HG02642 (cell line): ENCODE data around the gene VN1R5.
"Not testable (repeated sequence)": the region's sequence is repeated elsewhere in the genome, so short reads cannot be mapped to it uniquely, and the experiment has no call there.

Experiments
- ATAC-seq: cut with Tn5 transposase; IDR thresholded peaks from one replicate; pipeline ENCODE4 v1.9.1; 2021; ENCODE audit warnings: mild to moderate bottlenecking; ENCODE audit not compliant: unreplicated experiment, poor library complexity

Gene VN1R5

DNA sequence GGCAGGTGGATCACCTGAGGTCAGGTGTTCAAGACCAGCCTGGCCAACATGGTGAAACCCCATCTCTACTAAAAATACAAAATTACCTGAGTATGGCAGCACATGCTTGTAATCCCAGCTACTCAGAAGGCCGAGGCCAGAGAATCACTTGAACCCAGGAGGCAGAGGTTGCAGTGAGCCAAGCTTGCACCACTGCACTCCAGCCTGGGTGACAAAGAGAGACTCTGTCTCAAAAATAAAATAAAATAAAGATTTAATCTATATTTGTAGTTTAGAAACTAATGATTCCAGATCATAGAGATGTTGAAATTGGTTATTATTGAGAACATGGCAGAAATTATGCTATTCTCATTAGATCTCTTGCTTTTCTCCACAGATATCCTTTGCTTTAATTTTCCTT lies at the start of gene VN1R5:
Gene VN1R5 (plus strand): TSS at position 301 of the 400 bp plus-strand sequence.
- ATAC-seq = not testable (repeated sequence)

DNA sequence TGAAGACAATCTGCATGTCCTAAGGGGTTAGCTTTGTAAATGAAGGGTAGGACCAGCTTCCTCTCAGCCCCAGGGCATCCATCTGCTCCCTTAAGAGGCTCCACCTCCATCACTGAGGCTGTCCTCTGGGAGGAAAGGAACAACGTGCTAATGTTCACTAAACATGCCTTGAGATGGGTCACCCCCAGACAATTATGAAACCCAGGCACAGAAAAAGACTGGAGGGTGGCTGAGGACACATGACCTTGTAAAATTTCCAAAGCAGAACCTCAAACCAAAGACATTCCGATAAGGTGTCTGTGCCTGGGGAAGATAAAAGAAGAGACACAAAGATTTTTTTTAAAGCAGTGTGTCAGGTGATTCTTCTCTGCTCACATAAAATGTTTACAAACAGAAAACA lies 46.5 kb upstream of the VN1R5 start:
- ATAC-seq = no peak

DNA sequence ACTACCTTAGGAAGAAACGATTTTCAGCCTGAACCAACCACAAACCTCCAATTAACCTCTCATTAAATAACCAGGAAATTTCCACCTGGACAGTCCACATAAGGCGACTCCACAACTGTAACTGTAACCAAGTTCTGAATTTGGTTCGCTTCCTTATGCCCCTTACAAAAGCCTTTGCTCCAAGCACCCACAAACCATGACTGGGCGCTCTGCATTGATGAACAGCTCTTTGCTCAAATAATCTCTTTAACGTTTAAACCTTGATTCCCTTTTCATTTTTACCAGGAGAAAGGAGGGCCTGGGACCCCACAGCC lies 45.9 kb upstream of the VN1R5 start:
- no peak for ATAC-seq

DNA sequence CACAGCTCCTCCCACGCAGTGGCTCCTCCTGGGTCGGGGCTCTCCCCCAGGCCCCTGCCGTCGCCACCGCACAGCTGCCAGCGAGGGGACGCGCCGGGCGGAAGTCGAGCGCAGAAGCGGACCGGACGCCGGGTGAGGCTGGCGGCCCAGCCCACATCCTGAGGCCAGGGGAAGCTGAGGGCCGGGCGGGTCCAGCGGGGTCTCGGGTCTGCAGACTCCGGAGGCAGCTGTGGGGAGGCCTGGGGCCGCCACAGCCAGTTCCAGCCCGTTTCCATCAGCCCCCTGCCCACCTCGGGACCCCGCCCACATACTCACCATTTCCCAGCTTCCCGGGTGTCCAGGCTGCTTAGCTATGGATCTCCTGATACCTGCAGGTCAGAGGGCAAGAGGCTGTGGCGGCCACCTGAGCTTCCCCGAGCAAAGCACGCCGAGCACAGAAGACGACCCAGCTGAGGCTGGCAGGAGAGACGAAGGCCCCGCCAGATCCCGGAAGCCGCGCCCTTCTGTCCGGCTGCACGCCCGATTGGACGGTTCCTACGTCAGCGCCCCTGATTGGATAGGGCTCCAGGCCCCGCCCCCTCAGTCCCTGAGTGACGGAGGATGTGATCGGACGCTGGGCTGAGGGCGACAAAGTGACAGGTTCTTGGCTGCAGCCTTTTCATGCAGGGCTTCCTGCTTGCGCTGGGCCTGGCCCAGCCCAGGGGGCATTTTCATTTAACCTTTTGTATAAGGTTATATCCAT lies 45.3 kb upstream of the VN1R5 start:
- ATAC-seq = peak; percentile 95

DNA sequence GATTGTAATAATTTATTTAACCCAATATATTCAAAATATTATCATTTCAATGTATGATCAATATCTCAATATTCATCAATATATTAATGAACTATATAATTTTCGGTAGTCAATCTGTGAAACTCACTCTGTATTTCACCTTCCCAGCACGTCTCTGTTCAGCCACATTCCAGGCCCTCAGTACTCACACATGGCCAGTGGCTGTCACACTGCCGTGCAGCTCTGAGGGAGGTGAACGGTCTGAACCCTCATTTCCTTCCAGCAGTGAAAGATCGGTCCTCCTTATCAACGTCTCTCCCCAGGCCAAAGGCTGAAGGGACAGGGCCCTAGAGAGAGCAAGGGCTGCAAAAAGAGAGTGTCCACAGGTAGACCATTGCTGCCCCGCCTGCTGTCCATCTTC lies 44.5 kb upstream of the VN1R5 start:
- ATAC-seq = no peak

DNA sequence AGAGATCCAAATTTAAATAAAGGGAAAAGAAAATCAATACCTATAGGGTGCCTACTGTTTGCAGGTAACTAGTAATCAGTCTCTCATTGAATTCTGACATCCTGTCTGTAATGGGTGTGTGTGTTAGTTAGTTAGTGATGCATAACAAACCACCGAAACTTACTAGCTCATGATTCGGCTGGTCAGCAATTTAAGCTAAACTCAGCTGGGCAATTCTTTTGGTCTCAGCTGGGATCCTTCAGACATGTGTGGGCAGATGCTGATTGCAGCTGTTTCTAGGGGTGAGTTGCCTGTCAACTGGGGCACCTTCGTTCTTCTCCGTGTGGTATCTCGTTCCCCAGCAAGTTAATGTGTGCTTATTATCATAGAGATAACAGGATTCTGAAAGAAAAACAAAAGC lies 43.9 kb upstream of the VN1R5 start:
- peak; percentile 54 for ATAC-seq

DNA sequence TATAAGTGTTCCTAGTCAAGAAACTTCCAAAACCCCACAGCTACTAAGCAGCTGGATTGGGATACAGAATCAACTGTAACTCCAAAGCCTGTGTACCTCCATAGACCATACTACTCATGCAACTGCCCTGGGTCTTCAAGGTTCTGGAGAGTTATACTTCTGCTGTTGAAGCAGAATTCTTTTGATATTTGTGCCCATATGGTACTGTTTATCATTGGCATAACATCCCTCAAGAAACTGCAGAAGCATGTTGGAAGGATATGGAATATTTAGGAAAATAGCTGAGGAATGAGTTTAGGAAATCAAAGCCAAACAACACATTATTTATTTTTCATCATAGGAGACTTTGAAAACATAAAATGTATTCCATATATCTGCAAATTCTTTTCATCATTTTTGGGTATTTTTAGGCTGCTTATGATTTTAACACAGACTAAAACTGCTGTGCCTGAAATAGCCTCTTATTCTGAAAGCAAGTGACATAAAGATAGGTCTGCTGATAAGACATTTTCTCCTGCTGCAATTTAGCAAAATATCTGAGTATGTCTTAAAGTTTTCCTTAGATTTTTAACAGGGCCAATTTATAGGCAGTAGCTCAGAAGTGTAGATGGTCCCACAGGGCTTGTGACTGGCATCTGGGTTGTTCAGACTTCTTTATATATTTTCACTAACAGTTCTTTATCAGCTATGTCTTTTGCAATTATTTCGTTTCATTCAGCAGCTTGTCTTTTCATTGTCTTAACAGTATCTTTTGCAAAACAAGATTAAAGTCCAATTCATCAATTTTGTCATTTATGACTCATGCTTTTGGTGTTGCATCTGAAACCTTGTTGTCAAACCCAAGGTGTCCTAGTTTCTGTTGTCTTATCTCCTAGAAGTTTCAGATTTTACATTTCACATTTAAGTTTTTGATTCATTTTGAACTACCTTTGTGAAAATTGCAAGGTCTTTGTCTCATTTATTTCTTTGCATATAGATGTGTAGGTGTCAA lies 43.0 kb upstream of the VN1R5 start:
- no peak for ATAC-seq

DNA sequence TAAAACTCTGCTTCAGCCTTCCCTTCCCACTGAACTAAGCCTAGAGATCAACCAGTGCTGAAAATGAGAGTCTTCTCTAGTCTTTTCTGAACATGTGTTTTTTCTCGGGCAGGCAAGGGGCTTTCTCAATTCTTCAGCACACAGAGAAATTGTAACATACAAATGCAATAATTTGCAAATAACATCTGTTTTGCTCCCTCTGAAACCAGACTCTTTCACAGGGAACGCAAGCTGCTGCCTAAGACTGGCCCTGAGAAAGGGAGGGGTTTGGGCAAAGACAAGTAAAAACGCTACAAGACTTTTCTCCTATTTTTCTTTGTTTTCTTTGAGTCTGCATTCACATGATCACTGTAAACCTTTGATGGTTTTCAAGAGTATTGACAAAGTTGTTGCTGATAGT lies 39.6 kb upstream of the VN1R5 start:
- ATAC-seq = no peak

DNA sequence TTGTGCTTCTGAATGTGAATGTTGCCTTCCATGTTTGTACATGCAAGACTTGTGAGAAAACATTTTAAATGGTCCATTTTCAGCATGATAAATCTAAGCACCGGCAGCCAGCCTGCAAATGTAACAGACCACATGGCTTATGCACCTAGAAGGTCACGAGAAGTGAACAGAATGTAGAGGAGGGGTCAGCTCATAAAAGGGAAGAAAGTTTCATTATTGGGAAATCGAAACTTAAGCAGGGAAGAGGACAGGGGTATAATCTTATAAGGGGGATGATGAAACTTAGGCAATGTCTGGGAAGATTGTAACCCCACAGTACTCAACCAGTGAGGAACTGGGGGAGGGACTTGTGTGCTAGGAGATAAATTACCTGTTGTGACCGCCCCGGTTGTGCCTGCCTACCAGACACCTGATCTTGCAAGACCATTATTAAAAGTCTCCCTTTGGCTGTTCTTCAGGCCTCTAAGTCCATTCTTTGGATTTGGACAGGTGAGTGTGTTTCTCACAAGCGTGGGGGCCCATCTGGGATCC lies 37.7 kb upstream of the VN1R5 start:
- ATAC-seq = no peak

DNA sequence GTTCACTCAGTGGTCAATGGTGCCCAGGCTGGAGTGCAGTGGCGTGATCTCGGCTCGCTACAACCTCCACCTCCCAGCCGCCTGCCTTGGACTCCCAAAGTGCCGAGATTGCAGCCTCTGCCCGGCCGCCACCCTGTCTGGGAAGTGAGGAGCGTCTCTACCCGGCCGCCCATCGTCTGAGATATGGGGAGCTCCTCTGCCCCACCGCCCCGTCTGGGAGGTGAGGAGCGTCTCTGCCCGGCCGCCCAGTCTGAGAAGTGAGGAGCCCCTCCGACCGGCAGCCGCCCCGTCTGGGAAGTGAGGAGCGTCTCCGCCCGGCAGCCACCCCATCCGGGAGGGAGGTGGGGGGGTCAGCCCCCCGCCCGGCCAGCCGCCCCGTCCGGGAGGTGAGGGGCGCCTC lies 35.6 kb upstream of the VN1R5 start:
- ATAC-seq = not testable (repeated sequence)

DNA sequence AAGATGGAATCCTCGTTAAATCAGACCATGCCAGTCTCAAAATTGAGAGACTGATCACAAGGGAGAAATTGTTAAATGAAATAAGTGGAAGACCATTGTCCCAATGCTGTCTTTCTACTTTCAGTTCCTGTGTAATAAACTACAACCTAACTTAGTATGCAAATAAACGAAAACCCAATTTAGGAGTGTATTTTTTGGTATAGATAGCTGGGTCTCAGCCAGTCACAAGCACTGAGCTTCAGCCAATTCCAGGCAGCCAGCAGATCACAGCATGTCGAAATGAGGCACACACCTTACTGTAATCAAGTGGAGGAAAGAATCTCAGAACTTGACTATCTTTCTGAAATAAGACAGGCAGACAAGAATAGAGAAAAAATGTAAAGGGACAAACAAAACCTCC lies 33.0 kb upstream of the VN1R5 start:
- ATAC-seq = no peak

DNA sequence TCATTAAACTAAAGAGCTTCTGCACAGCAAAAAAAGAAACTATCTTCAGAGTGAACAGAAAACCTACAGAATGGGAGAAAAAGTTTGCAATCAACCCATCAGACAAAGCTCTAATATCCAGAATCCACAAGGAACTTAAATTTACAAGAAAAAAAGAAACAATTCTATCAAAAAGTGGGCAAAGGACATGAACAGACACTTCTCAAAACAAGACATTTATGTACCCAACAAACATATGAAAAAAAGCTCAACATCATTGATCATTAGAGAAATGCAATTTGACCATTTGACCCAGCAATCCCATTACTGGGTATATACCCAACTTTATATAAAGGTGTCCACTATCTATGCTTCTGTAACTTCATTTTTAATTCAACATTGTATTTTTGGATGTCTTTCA lies 31.1 kb upstream of the VN1R5 start:
- no peak for ATAC-seq

DNA sequence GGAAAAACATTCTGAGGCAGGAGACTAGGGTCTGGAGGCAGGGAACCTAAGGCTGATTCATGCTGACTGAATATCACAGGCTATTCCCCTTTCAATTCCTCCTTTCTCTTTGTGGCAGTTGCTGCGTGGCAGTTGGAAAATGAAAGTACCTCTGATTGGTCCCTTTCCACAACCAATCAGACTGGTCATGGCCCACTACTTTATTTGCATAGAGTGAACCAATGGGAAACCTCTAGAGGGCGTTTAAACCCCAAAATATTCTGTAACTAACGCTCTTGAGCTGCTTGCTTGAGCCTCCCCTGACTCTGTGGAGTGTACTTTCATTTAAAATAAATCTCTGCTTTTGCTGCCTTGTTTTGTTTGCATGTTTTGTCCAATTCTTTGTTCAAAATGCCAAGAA lies 27.7 kb upstream of the VN1R5 start:
- ATAC-seq = no peak

DNA sequence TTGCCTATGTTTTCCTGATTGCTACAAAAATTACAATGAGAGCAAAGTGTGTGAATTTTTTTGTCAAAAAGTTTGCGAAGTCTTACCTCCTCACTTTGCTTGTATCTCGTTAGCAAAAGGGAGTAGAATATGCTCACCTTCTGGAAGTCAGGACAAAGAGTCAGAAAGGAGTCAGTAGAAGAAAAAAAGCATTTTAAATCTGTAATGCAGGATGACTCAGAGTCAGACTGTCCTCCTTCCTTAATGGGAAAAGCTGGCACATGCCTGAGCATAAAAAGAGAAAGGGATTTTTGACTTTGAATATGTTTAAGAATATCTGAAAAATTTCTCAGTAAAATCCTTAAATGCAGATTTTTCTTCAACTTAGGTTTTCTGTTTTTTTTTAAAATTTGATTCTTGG lies 14.2 kb upstream of the VN1R5 start:
- no peak for ATAC-seq

DNA sequence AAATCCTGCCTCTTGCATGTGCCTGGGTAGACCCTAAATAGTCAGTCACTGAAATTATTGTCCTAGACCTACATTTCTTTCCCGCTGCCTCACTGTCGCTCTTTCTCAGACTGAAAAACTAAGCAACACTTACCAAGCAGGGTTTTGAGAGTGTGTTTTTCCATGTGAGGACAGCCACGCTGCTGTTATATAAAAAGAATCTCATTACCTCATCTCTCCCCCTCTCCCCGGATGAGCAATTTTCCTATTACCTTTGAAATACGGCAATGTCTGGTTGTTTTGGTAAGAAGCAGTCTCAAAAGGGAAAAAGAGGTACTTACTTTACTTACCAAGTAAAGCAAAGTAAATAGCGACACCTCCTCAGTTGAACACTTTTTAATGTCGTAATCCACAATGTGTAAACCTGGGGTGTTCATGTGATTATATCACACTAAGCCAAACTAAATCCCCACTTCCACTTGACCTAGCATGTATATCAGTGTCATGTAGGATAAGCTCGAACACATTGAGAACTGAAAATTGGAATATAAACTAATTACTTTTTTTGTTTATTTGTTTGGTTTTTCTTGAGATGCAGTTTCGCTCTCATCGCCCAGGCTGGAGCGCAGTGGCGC lies 12.2 kb upstream of the VN1R5 start:
- ATAC-seq = no peak

DNA sequence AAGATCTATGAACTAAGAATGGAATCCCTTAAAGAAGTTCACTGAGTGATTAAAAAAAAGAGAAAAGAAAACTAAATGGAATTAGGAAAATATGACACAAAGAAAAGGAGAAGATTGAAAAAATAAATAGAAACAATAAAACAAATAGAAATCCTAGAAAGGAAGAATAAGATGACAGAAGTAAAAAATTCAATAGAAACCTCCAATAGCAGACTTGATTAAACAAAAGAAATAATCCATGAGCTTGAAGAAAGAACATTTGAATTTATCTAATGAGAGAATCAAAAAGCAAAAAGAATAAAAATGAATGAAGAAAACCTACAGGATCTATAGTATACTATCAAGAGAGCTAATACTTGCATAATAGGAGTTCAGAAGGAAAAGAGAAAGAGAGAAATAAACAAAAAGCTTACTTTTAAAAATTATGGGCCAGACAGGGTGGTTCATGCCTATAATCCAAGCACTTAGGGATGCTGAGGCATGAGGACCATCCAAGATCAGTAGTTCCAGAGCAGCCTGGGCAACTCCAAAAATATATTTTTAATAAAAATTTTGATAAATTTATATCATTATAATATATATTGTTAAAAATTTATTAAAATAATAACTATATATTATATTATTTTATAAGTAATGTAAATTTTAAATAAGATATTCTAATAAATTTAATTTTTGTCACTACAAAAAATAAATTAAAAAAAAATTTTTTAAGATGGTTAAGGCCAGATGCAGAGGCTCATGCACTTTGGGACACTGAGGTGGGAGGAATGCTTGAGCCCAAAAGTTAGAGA lies 9.4 kb upstream of the VN1R5 start:
- ATAC-seq = no peak

DNA sequence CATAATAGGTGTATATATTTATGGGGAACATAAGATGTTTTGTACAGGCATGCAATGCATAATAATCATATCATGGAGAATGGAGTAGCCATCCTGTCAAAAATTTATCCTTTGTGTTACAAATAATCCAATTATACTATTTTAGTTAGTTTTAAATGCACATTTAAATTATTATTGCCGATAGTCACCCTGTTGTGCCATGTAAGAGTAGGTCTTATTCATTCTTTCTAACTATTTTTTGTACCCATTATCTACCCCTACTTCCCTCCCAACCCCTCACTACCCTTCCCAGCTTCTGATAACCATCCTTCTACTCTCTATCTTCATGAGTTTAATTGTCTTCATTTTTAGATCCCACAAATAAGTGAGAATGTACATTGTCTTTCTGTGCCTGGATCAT lies 8.3 kb upstream of the VN1R5 start:
- ATAC-seq = no peak

DNA sequence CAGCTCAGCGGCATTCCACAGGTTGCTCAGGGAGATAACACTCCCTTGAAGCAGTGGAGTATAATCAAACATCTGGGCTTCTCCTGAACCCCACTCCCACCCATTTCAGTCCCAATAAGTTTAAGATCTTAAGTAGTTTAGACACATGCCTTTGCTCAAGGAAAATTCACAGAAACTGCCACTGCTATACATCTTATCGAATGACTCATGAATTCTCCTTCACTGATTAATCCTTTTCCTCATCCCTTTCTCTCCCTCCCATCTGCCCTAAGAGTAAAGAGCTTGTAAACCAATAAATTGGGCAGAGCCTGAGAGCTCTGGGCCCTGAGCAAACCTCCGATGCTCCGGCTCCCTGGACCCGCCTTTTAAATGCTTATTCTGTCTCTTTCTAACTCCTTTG lies 10.2 kb downstream of the VN1R5 start:
- no peak for ATAC-seq

DNA sequence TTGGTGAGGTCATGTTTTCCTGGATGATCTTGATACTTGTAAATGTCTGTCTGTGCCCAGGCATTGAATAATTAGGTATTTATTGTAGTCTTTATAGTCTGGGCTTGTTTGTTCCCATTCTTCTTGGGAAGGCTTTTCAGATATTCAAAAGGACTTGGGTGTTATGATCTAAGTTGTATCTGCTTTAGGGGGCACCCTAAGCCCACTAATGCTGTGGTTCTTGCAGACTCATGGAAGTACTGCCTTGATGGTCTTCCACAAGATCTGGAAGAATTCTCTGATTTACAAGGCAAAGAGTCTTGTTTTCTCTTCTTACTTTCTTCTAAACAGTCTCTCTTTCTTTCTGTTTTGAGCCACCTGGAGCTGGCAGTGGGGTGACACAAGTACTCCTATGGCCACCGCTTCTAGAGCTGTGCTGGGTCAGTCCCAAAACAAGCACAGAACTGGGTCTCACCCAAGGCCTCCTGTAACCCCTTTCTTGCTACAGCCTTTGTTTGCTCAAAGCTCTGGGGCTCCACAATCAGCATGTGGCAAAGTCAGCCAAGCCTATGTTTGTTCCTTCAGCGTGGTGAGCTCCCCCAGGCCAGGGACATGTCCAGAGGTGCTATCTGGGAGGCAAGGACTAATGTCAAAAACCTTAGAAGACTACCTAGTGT lies 12.6 kb downstream of the VN1R5 start:
- no peak for ATAC-seq

DNA sequence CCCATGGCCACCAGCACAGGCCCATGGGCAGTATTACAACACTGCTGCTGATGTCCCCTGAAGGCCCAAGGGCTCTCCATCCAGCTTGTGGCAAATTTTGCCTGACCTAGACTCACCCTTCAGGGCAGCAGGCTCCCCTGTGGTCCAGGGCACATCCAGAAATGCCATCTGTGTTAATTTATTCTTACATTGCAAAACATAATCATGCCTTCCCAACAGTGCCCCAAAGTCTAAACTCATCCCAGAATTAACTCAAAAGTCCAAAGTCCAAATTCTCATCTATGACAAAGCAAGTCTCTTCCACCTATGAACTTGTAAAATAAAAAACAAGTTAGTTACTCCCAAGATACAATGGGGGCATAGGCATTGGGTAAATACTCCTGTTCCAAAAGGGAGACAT lies 13.3 kb downstream of the VN1R5 start:
- no peak for ATAC-seq
